Activated naive CD8-positive, alpha-beta T cell treated with anti-CD3 and anti-CD28 coated beads, Interleukin-2, amount 10 ng/mL, durations not matched to agents 7 days and 5 days (primary cell): ENCODE results near the gene MAGI3. TPM values are rescaled to one million over a fixed set of nuclear protein-coding genes. Genes with fewer than 3 reads are reported as not detected.
"Not testable (repeated sequence)": the region's sequence is repeated elsewhere in the genome, so short reads cannot be mapped to it uniquely, and the experiment has no call there.

Experiments
- ATAC-seq: fragments of 150-1000 bp; cut with Tn5 transposase; one replicate; pipeline ENCODE4 v1.10.0; 2021; ENCODE audit warnings: low read depth, moderate library complexity
- POLR2A ChIA-PET: fragments of 350-600 bp; sonication (Branson Sonifier 250); formaldehyde crosslinking; loops from one replicate; lab custom pipeline; 2021; ENCODE audit warnings: antibody characterized with exemption; lab: Charles Lee
- DNase-seq: peaks from one replicate; pipeline ENCODE4 v3.0.0; 2021
- H3K27ac Mint-ChIP-seq: one replicate; pipeline ENCODE4 v1.8.0; 2022; ENCODE audit warnings: mild to moderate bottlenecking, mixed read lengths
- H3K27me3 Mint-ChIP-seq: one replicate; pipeline ENCODE4 v1.8.0; 2022; ENCODE audit warnings: mild to moderate bottlenecking, moderate library complexity, mixed read lengths
- H3K36me3 Mint-ChIP-seq: one replicate; pipeline ENCODE4 v1.8.0; 2021; ENCODE audit warnings: mild to moderate bottlenecking, mixed read lengths
- H3K4me1 Mint-ChIP-seq: one replicate; pipeline ENCODE4 v1.8.0; 2021; ENCODE audit warnings: mixed read lengths
- H3K4me3 Mint-ChIP-seq: one replicate; pipeline ENCODE4 v1.8.0; 2022; ENCODE audit warnings: mild to moderate bottlenecking, moderate library complexity, mixed read lengths
- H3K9me3 Mint-ChIP-seq: one replicate; pipeline ENCODE4 v1.8.0; 2021; ENCODE audit warnings: mixed read lengths
- total RNA-seq, 2 experiments: library from RNA; stranded (reverse); gene quantifications; one replicate each; pipeline ENCODE4 v1.2.3, GENCODE V29; 2021

Gene MAGI3
- total RNA-seq, 2 experiments from 2014 or later = 5.2 to 5.8 TPM

DNA sequence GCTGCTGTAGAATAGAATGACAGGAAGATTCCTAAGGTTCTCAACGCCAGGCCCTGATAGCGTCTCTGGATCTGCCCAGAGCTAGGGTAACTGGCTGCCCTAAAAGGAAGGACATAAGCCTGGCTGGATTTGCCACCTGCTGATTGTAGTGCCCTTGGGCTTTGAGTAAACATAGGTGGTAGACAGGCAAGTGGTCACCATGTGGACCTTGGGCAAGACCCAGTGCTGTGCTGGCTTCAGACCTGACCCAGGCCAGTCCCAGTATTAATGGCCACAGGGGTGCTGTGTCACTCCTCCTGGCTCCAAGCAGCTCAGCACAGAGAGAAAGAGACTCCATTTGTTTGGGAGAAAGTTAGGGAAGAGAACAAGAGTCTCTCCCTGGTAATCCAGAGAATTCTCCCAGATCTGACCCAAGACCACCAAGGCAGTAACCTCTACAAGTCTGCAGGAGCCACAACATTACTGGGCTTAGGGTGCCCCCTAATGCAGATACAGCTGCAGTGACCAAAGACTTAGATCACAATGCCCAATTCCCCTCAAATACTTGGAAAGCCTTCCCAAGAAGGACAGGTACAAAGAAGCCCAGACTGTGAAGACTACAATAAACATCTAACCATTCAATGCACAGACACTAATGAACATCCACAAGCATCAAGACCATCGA is 324.4 kb downstream of the MAGI3 start:
- ATAC-seq (no peak), DNase-seq (no peak)
- H3K27me3 Mint-ChIP-seq = no peaks in the 10 kb centered on the region
- H3K4me1 Mint-ChIP-seq = peaks cover 3% of the 10 kb centered on the region
- peaks cover 16% of the 10 kb centered on the region for H3K9me3 Mint-ChIP-seq
- no peak overlapping the region for H3K27ac Mint-ChIP-seq
- peaks cover 53% of the 10 kb centered on the region for H3K36me3 Mint-ChIP-seq
- no peak overlapping the region for H3K4me3 Mint-ChIP-seq
- POLR2A ChIA-PET = no interaction called here

DNA sequence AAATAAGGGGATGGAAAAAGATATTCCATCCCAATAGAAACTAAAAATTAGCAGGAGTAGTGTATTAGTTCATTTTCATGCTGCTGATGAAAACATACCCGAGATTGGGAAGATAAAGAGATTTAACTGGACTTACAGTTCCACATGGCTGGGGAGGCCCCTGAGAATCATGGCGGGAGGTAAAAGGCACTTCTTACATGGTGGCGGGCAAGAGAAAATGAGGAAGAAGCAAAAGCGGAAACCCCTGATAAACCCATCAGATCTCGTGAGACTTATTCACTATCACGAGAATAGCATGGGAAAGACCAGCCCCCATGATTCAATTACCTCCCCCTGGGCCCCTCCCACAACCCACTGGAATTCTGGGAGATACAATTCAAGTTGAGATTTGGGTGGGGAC is 327.2 kb downstream of the MAGI3 start:
- H3K4me3 Mint-ChIP-seq, ATAC-seq, H3K4me1 Mint-ChIP-seq, H3K27ac Mint-ChIP-seq, POLR2A ChIA-PET, H3K27me3 Mint-ChIP-seq, DNase-seq: not testable (repeated sequence)
- peaks cover 26% of the 10 kb centered on the region for H3K9me3 Mint-ChIP-seq
- peaks cover 69% of the 10 kb centered on the region for H3K36me3 Mint-ChIP-seq

- H3K9me3 Mint-ChIP-seq = peaks cover 26% of the 10 kb centered on the region
- H3K4me1 Mint-ChIP-seq, H3K27me3 Mint-ChIP-seq, H3K27ac Mint-ChIP-seq, DNase-seq, H3K4me3 Mint-ChIP-seq, ATAC-seq, POLR2A ChIA-PET: not testable (repeated sequence)
- peaks cover 74% of the 10 kb centered on the region for H3K36me3 Mint-ChIP-seq
These were observed 328.3 kb downstream of the MAGI3 start for GRCh38 chr1:113718621-113719020.

DNA sequence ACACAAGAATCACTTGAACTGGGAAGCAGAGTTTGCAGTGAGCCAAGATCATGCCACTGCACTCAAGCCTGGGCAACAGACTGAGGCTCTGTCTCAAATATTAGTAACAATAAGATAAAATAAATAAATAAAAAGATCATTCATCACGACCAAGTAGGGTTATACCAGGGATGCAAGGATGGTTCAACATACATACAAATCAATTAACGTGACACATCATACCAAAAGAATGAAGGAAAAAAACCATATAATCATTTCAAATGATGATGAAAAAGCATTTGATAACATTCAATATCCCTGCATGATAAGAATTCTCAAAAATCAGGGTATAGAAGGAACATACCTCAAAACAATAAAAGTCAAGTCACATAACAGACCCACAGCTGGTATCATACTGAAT is 330.7 kb downstream of the MAGI3 start:
- Mint-ChIP-seq H3K36me3 (peaks cover 72% of the 10 kb centered on the region), H3K4me3 (no peak overlapping the region), H3K27me3 (no peaks in the 10 kb centered on the region), H3K9me3 (peaks cover 24% of the 10 kb centered on the region), H3K27ac (no peak overlapping the region), H3K4me1 (peaks cover under 1% of the 10 kb centered on the region)
- ATAC-seq = no peak
- POLR2A ChIA-PET = no interaction called here
- no peak for DNase-seq

GRCh38 chr1:113732802-113733201 is 342.5 kb downstream of the MAGI3 start:
- ATAC-seq (no peak), DNase-seq (no peak)
- POLR2A ChIA-PET = no interaction called here
- no peak overlapping the region for H3K27ac Mint-ChIP-seq
- no peaks in the 10 kb centered on the region for H3K27me3 Mint-ChIP-seq
- H3K9me3 Mint-ChIP-seq = no peaks in the 10 kb centered on the region
- peaks cover 8% of the 10 kb centered on the region for H3K4me1 Mint-ChIP-seq
- H3K36me3 Mint-ChIP-seq = peaks cover 49% of the 10 kb centered on the region
- no peak overlapping the region for H3K4me3 Mint-ChIP-seq

GRCh38 chr1:113734357-113735055 is 344.2 kb downstream of the MAGI3 start:
- no peaks in the 10 kb centered on the region for H3K27me3 Mint-ChIP-seq
- H3K27ac Mint-ChIP-seq = no peak overlapping the region
- H3K4me3 Mint-ChIP-seq = no peak overlapping the region
- no peaks in the 10 kb centered on the region for H3K9me3 Mint-ChIP-seq
- POLR2A ChIA-PET = no interaction called here
- DNase-seq (no peak), ATAC-seq (no peak)
- peaks cover 8% of the 10 kb centered on the region for H3K4me1 Mint-ChIP-seq
- peaks cover 44% of the 10 kb centered on the region for H3K36me3 Mint-ChIP-seq
